Stimulated activated CD8-positive, alpha-beta memory T cell treated with anti-CD3 and anti-CD28 coated beads, Interleukin-4, amount 100 ng/mL, for 4 hours (primary cell): ENCODE results near the gene TAS1R2.

ENCODE experiments used
- DNase-seq, 2 donors: peaks; one replicate each; pipeline ENCODE4 v3.0.0-alpha.2; 2020; ENCODE audit warnings: low read depth in 2 of 2, low spot score in 1 of 2

The TAS1R2 gene

GRCh38 chr1:18823438-18823837 is 36.0 kb downstream of the TAS1R2 start:
- no peak for DNase-seq

- peak in 1 of 2 donors; percentile 19 for DNase-seq
These were observed 38.4 kb downstream of the TAS1R2 start for GRCh38 chr1:18820791-18821641.

GRCh38 chr1:18819986-18820790 is 39.3 kb downstream of the TAS1R2 start:
- DNase-seq = no peak

DNA sequence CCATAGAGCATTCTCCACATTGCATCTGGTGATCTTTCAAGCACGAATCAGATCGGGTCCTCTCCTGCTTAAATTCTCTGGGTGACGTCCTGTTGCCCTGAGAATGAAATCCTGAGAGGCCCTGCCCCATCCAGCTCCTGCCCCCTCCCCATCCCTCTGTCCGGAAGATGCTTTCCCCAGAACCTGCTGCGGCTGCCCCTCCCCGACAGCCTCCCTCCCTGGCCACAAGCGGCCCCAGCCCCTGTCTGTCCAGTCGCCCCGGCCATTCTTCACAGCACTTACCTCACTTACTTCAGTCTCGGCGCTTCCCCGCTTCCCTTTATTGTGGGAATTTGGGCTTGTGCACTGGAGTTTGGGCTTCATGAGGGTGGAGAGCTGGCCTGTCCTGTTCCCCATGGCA is 40.3 kb downstream of the TAS1R2 start:
- no peak for DNase-seq

- DNase-seq = no peak
These were observed 41.5 kb downstream of the TAS1R2 start for GRCh38 chr1:18817795-18818435.

DNA sequence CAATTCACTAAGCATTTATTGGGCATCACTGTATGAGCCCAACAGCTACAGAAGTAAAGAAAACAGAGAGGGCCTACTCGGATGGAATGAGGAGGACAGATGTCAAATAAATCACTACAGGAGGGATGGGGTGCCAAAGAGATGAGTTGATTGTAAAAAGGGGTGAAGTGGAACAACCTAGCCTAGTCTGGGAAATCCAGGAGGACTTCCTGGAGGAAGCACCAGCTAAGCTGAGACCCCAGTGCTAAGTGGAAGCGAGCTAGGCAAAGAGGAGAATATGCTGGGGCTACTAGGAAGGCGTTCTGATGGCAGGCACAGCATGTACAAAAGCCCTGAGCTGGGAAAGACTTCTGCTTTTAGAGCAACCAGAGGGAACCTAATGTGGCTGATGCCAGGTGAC is 42.1 kb downstream of the TAS1R2 start:
- no peak for DNase-seq

GRCh38 chr1:18816808-18817207 is 42.7 kb downstream of the TAS1R2 start:
- no peak for DNase-seq

GRCh38 chr1:18814874-18815531 is 44.5 kb downstream of the TAS1R2 start:
- no peak for DNase-seq

GRCh38 chr1:18814425-18814824 is 45.0 kb downstream of the TAS1R2 start:
- DNase-seq = no peak

GRCh38 chr1:18812453-18812939 is 47.0 kb downstream of the TAS1R2 start:
- no peak for DNase-seq

DNA sequence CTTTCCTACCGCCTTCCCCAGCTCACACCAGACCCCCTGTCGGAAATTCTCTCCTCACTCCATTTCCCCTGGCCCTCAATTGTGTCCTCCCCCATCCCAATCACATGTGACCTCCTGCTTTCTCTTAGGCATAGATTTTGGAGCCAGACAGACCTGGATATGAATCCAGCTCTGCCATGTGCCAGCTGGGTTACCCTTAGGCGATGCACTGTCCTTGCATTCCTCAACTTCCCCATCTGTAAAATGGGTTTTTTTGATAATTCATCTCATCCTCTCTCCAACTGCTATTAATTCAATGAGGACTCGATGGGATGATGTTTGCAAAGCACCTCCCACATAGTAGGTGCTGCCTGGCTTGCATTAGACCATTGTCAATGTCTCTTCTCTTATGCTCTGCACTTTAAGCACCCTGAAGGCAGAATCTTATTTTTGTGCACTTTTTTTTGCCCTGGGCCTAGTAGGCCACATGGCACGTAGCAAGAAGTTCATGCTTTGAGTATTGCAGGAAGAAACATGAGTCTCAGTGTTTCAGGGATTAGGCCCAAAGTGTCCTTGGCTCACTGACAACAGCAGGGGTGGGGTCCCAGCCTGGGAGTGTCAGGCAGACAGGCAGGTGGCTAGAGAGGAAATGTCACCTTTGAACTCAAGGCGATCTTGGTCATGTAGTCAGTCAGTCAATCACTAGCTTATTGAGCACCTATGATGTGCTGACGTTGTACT is 47.6 kb downstream of the TAS1R2 start:
- DNase-seq = no peak

DNA sequence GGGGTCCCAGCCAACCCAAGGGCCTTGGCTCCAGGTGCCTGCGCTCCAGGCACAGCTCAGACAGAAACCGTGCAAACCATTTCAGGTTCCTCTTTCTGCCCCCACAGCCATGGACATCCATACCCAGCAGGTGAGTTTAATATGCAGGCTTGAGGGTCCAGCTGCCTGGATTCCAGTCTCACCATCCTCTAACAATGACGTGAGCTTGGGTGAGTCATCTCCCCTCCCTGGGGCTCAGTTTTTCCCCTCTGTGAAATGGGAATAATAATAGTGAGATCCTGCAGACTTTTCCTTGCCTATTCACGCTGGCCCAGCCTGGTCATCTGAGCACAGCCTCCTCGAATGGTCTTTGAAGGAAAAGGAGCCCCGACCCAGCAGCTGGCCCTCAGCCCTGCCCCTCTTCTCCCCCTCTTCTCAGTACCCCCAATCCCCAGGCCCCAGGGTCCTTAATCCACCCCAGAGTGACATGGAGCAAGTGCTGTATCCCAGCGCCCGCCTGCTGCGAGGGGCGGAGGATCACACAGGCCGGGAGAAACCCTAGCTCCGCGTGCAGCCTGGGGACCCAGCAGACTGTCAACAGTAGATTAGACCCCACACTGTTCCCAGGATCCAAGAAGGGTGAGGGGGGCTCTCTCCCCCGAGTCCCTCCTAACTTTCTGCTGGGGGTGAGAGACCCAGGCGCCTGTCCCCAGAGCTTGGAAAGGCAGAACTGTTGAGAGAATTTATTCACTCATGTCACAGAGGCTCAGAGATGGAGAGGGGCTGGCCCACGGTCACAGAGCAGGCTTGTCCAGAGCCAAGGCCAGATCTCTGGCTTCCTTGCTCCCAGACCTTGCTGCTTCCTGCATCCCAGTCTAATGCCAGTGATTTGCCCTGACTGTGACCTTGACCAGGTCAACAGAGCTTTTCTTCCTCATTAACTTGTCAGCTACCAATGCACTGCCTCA is 49.2 kb downstream of the TAS1R2 start:
- DNase-seq = no peak

DNA sequence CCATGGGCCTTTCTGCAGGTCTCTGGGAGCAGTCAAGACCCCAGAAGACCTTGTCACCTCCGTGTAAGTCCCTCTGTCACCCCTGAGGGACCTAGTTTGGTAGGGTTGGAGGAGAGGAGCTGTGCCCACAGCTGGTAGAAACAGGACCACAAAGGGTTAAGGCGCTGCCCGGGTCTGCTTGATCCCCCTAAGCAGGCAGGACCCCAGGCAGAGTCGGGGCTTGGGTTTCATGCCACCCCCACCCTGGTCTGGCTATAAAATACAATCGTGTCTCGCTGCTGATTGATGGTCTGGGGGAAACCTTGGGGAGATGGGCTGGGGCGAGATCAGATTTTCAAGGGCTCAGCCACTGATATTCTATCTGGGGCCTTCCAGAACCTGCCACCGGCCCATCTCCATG is 50.9 kb downstream of the TAS1R2 start:
- no peak for DNase-seq

GRCh38 chr1:18807334-18808063 is 52.0 kb downstream of the TAS1R2 start:
- no peak for DNase-seq

- DNase-seq = no peak
These were observed 53.3 kb downstream of the TAS1R2 start for GRCh38 chr1:18805925-18806849.

GRCh38 chr1:18805150-18805879 is 54.1 kb downstream of the TAS1R2 start:
- no peak for DNase-seq

GRCh38 chr1:18803851-18804250 is 55.6 kb downstream of the TAS1R2 start:
- no peak for DNase-seq
